ENCODE results near the gene PIK3R6. TPM values are rescaled to one million over a fixed set of nuclear protein-coding genes. Genes with fewer than 3 reads are reported as not detected.

The PIK3R6 gene
- total and polyA plus RNA-seq, 10 of the 15 experiments (the other 5 are each of a cell fraction or from before 2014, with no cell fraction given) = 6.7 to 146 (median 68.2) TPM

GRCh38 chr17:8801135-8801840 lies 66.2 kb downstream of the PIK3R6 start:
- Histone ChIP-seq H3K36me3 (ENCODE audit: control insufficient read depth in 2 of 2, insufficient read depth in 2 of 2, low read length in 1 of 2) (peaks cover 43 to 50% of the 10 kb centered on the region in 2 experiments), H3K4me2 (ENCODE audit: control insufficient read depth, insufficient read depth) (no peak overlapping the region), H2AFZ (ENCODE audit: control insufficient read depth, low read depth, low read length) (no peak overlapping the region), H3K4me1 (ENCODE audit: control insufficient read depth, insufficient read depth, low read length) (peaks cover 15% of the 10 kb centered on the region), H3K27ac (ENCODE audit: control insufficient read depth, insufficient read depth) (no peak overlapping the region), H3K27me3 (replicated peaks in 1 of 2; ENCODE audit: control insufficient read depth in 2 of 2, insufficient read depth in 2 of 2, low read length in 1 of 2) (no peaks in the 10 kb centered on the region), H3K9ac (ENCODE audit: control insufficient read depth, insufficient read depth, low read length) (no peak overlapping the region), H3K79me2 (ENCODE audit: control insufficient read depth, insufficient read depth, low read length) (no peaks in the 10 kb centered on the region; the same call in none of the 2 replicates), H3K4me3 (no peak overlapping the region), H4K20me1 (ENCODE audit: control insufficient read depth, insufficient read depth) (no peaks in the 10 kb centered on the region), H3K9me3 (replicated peaks; ENCODE audit: control insufficient read depth, insufficient read depth, low read length) (no peaks in the 10 kb centered on the region)
- in situ Hi-C loops (cut with MboI) = no loop called here
- 86% methylated on average over 6 of the region's 6 CpGs for WGBS (ENCODE audit: insufficient coverage, insufficient replicate concordance, low lambda C conversion rate, missing lambda C conversion rate)
- ATAC-seq (no peak), FAIRE-seq (no peak), DNase-seq (ENCODE audit: low read depth, low spot score) (no peak)
- ChIA-PET POLR2A (no interaction called here), CTCF (no interaction called here), SMC1A (ENCODE audit: uncharacterized antibody, unreplicated experiment) (interaction anchor here (1.0 to 2.1 kb wide), 2 partner anchors 94 kb away, joined by 3 to 5 read pairs; no protein-coding TSS in a partner anchor), RAD21 (ENCODE audit: unreplicated experiment) (no interaction called here)
- BruUV-seq (replicated peaks) = TSS peak; percentile 15
- no peak for TF ChIP-seq HDGF (IDR thresholded peaks at IDR 0.05)
- no peak for TF ChIP-seq MYB (IDR thresholded peaks at IDR 0.05; ENCODE audit: borderline replicate concordance, low read depth, low read length)
- TF ChIP-seq POLR2AphosphoS2 (IDR thresholded peaks at IDR 0.05; ENCODE audit: low read depth, low read length) = peak; percentile 38
- TF ChIP-seq PBX3 (IDR thresholded peaks at IDR 0.05; ENCODE audit: insufficient replicate concordance, low read depth, low read length) = no peak
- TF ChIP-seq ZBTB11 (CRISPR knock-in tag; IDR thresholded peaks at IDR 0.05) = no peak
- TF ChIP-seq ZNF384 (IDR thresholded peaks at IDR 0.05; ENCODE audit: borderline replicate concordance, low read depth, low read length) = no peak
- TF ChIP-seq ZBED1 (IDR thresholded peaks at IDR 0.05; ENCODE audit: borderline replicate concordance) = no peak
- peak; percentile 45 for TF ChIP-seq POLR2A (IDR thresholded peaks at IDR 0.05; ENCODE audit: low read depth, low read length)
- no peak for TF ChIP-seq ZNF207 (IDR thresholded peaks at IDR 0.05; ENCODE audit: borderline replicate concordance)
- TF ChIP-seq YBX1 (IDR thresholded peaks at IDR 0.05) = no peak
- no peak for TF ChIP-seq IRF3 (IDR thresholded peaks at IDR 0.05)
- TF ChIP-seq NBN (IDR thresholded peaks at IDR 0.05) = no peak
- intact Hi-C loops (cut with micrococcal nuclease; ENCODE audit: unreplicated experiment) = loop anchor here (10.0 kb wide), 1 partner anchor 194 kb away; no protein-coding TSS in a partner anchor

Measured in GM12878 (cell line).